ENCODE data around the gene CYSLTR1.
"Not testable (repeated sequence)": the region's sequence is repeated elsewhere in the genome, so short reads cannot be mapped to it uniquely, and the experiment has no call there.

Gene CYSLTR1

GRCh38 chrX:78283511-78283910 lies 43.9 kb downstream of the CYSLTR1 start:
- no peak for DNase-seq (ENCODE audit: extremely low read depth, low read depth)
- no peak for TF ChIP-seq CTCF (IDR thresholded peaks at IDR 0.05; ENCODE audit: low read depth, low read length, missing control alignments)

DNA sequence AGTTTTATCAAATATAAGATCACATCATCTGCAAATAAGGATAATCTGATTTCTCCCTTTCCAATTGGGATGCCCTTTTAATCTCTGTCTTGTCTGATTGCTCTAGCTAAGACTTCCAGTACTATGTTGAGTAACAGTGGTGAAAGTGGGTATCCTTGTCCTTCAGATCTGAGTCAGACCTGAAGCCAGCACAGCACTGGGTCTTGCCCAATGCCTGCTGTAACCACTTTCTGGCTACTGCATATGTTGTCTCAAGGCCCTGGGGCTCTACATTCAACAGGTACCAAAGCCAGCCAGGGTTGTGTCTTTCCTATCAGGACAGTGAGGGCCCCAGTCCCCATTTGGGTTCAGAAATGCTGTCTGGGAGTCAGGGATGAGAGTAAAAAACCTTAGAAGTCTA lies 90.3 kb downstream of the CYSLTR1 start:
- H3K4me3 ChIP-seq (replicated peaks; ENCODE audit: low read depth, low read length) = no peak overlapping the region
- no peak for DNase-seq (ENCODE audit: extremely low read depth, low read depth)
- TF ChIP-seq CTCF (IDR thresholded peaks at IDR 0.05; ENCODE audit: low read depth, low read length, missing control alignments) = no peak

More at GRCh38 chrX:78283511-78283910, 43.9 kb downstream of the CYSLTR1 start:
- H3K4me3 ChIP-seq (replicated peaks; ENCODE audit: low read depth, low read length) = no peak overlapping the region

GRCh38 chrX:78226047-78226446 lies 101.4 kb downstream of the CYSLTR1 start:
- not testable (repeated sequence) for H3K4me3 ChIP-seq (replicated peaks; ENCODE audit: low read depth, low read length); DNase-seq (ENCODE audit: extremely low read depth, low read depth)

All from HFF-Myc (cell line).